KOPT-K1 (cell line): ENCODE data around the gene SAXO1.
A peak's percentile ranks its signal among the peaks of the same experiment; 100 is the strongest.

Experiments
- H3K27ac ChIP-seq: fragments of 200-600 bp; sonication (generic); 2 replicates; pipeline ENCODE4 v1.5.1; 2016; ENCODE audit warnings: antibody characterized with exemption, mild to moderate bottlenecking, low read depth, low read length; ENCODE audit not compliant: poor library complexity, severe bottlenecking
- H3K36me3 ChIP-seq: fragments of 200-600 bp; sonication (generic); 2 replicates; pipeline ENCODE4 v1.5.1; 2017; ENCODE audit warnings: antibody characterized with exemption, mild to moderate bottlenecking, low read length, moderate library complexity; ENCODE audit not compliant: insufficient read depth
- H3K9me3 ChIP-seq: fragments of 200-600 bp; sonication (generic); 2 replicates; pipeline ENCODE4 v1.5.1; 2017; ENCODE audit warnings: antibody characterized with exemption, low read length, mild to moderate bottlenecking; ENCODE audit not compliant: insufficient read depth, poor library complexity, severe bottlenecking

Gene SAXO1, protein sequence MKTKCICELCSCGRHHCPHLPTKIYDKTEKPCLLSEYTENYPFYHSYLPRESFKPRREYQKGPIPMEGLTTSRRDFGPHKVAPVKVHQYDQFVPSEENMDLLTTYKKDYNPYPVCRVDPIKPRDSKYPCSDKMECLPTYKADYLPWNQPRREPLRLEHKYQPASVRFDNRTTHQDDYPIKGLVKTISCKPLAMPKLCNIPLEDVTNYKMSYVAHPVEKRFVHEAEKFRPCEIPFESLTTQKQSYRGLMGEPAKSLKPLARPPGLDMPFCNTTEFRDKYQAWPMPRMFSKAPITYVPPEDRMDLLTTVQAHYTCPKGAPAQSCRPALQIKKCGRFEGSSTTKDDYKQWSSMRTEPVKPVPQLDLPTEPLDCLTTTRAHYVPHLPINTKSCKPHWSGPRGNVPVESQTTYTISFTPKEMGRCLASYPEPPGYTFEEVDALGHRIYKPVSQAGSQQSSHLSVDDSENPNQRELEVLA

DNA sequence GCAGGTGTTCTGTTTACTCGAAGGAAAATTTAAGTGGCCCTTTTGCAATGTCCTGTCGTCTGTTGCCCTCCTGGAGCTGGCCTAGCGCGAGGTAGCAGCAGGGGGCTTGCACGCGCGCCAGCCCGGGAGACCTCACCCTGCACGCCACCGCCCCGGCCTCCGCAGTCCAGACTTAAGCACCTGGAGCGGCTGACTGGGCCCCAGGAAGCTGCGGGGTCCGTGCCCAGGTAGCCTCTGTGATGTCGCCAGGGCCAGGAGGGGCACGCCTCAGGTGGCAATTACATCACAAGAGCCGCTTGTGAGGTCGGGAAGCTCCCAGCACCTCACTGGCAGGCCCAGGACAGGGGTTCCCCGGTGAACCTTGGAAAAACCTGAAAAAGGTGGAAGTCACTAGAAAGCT is at the start of gene SAXO1:
SAXO1 (minus strand) TSS at position 195 of the 400 bp plus-strand sequence. CDS start 301 bp downstream, outside the sequence.
- H3K36me3 ChIP-seq: no peaks in the 10 kb centered on the region
- H3K9me3 ChIP-seq: no peaks in the 10 kb centered on the region
- H3K27ac ChIP-seq: no peak within 1 kb of the TSS

DNA sequence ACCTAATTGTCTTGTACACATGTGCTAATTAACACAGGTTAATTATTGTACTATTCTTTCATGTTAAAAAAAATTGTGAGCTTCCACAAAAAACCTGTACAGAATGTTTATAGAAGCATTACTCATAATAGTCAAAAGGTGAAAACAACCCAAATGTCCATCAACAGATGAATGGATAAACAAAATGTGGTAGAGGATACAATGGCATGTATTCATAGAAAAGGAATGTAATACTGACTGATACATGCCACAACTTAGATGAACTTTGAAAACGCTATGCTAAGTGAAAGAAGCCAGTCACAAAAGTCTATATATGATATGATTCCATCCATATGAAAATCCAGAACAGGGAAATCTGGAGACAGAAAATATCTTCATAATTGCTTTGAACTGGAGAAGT is 41.8 kb upstream of the SAXO1 start:
- Histone ChIP-seq H3K27ac (no peak overlapping the region), H3K36me3 (peaks cover 100% of the 10 kb centered on the region), H3K9me3 (peaks cover 23% of the 10 kb centered on the region)

DNA sequence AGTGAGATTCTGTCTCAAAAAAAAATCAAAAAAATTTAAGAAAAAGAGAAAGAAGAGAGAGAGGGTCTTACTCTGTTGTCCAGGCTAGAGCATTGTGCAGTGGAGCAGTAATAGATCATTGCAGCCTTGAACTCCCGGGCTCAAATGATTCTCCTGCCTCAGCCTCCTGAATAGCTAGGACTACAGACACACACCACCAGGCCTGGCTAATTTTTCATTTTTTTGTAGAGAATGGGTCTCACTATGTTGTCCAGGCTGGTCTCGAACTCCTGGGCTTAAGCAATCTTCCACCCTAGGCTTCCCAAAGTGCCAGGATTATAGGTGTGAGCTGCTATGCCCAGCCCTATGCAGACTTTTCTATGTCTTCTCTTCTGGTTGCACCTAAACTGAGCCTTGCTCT is 41.2 kb upstream of the SAXO1 start:
- Histone ChIP-seq H3K9me3 (peaks cover 23% of the 10 kb centered on the region), H3K36me3 (peaks cover 100% of the 10 kb centered on the region), H3K27ac (no peak overlapping the region)

DNA sequence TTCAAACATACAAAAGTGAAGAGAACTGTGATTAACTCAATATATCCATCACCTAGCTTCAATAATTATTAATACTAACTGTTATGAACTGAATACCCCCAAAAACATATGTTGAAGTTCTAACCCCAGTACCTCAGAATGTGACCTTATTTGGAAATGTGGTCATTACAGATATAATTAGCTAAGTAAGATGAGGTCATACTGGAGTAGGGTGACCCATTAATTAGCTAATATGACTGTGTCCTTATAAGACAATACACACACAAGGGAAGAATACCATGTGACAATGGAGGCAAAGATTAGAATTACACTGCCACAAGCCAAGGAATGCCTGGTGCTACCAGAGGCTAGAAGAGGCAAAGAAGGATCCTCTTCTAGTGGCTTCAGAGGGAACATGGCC is 24.0 kb upstream of the SAXO1 start:
- Histone ChIP-seq H3K27ac (no peak overlapping the region), H3K36me3 (peaks cover 72% of the 10 kb centered on the region), H3K9me3 (no peaks in the 10 kb centered on the region)

DNA sequence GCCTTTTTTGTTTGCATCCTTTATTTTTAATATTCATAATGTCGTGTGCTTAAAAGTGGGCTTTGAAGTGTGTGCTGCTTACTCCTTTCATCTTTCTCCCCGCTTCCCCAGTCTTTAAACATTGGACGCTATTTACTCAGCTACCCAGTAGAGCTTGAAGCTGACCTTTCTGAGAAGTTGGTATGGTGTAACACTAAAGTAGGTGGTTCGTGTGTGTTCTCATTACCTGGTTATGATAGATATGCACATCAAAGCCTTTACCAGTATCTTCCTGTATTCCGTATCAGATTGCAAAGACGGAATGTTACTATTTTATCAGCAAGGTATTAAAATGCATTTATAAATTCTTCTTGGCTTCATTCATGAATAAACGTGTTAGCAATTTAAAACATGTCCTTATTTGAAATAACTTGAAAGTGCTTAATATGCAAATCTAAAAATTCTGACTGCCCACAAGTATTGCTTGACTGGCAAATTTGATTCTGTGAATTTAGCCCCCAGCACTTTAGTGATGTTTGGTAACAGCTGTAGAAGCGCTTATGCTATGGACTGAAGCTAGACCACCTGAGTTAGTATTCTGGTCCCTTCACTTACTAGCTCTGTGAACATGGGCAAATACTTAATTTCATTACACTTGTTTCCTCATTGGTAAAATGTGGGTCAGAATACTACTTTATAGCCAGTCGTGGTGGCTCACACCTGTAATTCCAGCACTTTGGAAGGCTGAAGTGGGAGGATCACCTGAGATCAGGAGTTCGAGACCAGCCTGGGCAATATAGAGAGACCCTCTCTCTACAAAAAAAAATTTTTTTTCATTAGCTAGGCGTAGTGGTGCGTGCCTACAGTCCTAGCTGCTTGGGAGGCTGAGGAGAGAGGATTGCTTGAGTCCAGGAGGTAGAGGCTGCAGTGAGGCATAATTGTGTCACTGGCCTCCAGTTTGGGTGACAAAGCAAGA is 17.9 kb upstream of the SAXO1 start:
- peak overlapping the region; percentile 89 for H3K27ac ChIP-seq
- H3K36me3 ChIP-seq: peaks cover 11% of the 10 kb centered on the region
- H3K9me3 ChIP-seq: no peaks in the 10 kb centered on the region

DNA sequence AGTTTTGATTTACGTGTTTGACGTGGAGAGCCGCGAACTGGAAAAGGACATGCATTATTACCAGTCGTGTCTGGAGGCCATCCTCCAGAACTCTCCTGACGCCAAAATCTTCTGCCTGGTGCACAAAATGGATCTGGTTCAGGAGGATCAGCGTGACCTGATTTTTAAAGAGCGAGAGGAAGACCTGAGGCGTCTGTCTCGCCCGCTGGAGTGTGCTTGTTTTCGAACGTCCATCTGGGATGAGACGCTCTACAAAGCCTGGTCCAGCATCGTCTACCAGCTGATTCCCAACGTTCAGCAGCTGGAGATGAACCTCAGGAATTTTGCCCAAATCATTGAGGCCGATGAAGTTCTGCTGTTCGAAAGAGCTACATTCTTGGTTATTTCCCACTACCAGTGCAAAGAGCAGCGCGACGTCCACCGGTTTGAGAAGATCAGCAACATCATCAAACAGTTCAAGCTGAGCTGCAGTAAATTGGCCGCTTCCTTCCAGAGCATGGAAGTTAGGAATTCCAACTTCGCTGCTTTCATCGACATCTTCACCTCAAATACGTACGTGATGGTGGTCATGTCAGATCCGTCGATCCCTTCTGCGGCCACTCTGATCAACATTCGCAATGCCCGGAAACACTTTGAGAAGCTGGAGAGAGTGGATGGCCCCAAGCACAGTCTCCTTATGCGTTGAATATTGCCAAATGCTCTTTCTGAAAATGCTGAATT is 17.1 kb upstream of the SAXO1 start:
- Histone ChIP-seq H3K9me3 (no peaks in the 10 kb centered on the region), H3K27ac (peak overlapping the region; percentile 89)

DNA sequence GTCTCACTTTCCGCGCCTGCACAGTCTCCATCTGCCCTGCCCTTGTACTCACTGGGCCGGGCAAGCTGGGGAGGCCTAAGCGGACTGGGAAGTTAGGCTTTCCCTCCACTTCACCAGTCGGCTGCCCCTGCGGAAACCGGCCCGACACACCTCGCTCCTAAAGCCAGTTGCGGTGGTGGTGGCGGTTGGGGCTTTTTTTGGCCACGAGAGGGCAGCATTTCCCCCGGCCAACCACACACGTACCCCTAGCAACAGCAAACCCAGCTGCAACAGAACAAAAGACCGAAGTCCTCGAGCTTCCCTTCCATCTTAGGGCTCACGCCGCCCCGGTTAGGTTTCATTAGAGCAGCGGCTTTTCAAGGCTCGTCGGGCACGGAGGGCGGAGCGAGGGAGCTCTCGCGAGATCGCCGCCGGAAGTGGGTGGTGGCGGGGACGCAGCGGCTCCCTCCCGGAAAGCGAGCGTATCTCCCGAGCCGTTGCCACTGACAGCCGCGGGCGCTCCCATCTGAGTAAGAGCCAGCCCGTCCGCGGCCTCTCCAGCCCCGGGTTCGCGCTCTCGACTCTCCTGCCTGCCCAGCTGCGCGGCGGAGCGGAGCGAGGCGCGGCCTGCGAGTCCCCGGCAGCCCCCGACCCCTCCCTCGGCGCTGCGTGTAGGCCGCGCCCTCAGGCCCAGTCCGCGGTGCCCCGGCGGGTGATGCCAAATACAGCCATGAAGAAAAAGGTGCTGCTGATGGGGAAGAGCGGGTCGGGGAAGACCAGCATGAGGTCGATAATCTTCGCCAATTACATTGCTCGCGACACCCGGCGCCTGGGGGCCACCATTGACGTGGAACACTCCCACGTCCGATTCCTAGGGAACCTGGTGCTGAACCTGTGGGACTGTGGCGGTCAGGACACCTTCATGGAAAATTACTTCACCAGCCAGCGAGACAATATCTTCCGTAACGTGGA is 16.2 kb upstream of the SAXO1 start, which contains the start of gene RRAGA:
RRAGA (plus strand) TSS at position 462 of the 951 bp plus-strand sequence; CDS start at position 695, 233 bp downstream.
- Histone ChIP-seq H3K36me3 (peaks cover 3% of the 10 kb centered on the region; the same call in 1 of the 2 replicates), H3K27ac (peak within 1 kb of the TSS; percentile 89)

More for the DNA sequence above, 17.1 kb upstream of the SAXO1 start:
- H3K36me3 ChIP-seq: peaks cover 6% of the 10 kb centered on the region; the same call in 1 of the 2 replicates

DNA sequence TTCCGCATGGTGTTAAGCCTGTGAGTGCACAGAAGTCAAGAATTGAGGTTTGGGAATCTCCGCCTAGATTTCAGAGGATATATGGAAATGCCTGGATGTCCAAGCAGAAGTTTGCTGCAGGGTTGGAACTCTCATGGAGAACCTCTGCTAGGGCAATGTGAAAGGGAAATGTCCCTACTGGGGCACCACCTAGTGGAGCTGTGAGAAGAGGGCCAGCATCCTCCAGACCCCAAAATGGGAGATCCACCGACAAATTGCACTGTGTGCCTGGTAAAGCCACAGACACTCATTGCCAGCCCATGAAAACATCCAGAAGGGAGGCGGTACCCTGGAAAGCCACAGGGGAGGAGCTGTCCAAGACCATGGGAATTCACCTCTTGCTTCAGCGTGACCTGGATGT is 3.6 kb upstream of the SAXO1 start:
- H3K36me3 ChIP-seq: no peaks in the 10 kb centered on the region
- no peak overlapping the region for H3K27ac ChIP-seq
- no peaks in the 10 kb centered on the region for H3K9me3 ChIP-seq

More for the DNA sequence above, 16.2 kb upstream of the SAXO1 start, which contains the start of gene RRAGA:
- H3K9me3 ChIP-seq: no peaks in the 10 kb centered on the region

DNA sequence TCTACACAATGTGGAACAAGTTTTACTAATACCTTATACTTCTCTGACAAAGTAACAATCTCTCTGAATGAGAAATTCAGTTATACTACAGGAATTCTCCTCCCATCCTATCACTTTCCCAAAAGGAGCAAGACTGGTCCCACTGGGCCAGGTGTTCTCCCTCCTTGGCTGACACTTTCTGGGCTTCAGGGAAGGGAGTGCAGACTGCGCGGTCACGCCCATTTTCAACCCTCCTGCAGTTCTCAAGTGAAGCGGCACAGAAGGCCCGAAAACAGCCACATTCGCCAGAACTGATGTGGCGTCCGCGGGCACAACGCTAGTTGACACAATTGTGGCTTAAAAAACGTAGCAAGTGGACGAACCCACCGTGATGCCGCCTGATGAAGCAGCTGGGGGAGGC is 603 bp downstream of the SAXO1 start:
- no peaks in the 10 kb centered on the region for H3K36me3 ChIP-seq
- no peaks in the 10 kb centered on the region for H3K9me3 ChIP-seq
- H3K27ac ChIP-seq: no peak overlapping the region

DNA sequence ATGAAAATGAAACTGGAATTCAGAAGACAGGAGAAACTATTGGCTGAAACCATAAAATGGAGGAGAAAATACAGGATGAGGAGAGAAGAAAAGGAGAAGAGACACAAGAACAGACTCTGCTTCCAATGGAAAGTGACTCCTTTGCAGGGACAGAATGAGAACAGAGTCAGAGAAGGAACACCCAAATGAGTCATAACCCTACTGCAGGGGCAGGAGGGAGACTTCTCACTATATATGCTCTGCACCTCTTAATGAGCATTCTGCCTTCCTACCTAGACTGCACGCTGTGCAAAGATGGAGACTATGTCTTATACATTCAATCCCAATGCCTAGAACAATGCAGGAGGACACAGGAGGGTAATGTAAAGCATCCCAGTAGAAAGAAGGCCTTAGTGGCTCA is 2.1 kb downstream of the SAXO1 start:
- Histone ChIP-seq H3K27ac (no peak overlapping the region), H3K36me3 (no peaks in the 10 kb centered on the region)

DNA sequence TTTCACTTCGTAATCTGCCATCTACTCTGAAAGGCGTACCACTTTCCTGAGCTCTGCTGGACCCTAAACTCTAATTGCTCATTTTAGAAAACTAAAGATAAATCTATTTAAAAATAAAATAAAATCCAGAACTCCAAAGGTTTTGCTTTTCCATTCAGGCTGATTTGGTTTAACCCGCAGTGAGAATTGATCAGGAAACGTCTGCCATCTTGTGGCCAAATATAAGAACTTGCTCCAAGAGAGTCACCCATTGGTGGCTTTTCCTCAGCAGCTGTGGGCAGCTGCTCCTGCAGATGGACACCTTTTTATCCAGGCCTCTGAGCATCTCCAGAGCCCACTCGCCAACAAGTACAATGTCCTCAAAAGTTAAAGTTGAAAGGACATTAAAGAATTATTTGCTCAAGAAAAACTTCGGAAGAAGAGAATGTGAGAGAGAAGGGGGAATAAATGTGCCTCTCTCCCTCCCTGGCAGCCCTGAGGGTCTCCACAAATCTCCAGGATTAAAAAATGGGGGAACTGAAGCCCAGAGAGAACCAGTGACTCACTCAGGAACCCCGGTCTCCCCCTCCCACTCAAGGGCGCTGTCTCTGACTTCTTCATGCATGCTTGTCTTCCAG is 4.1 kb downstream of the SAXO1 start:
- H3K9me3 ChIP-seq: no peaks in the 10 kb centered on the region
- no peaks in the 10 kb centered on the region for H3K36me3 ChIP-seq
- no peak overlapping the region for H3K27ac ChIP-seq

More for the DNA sequence above, 2.1 kb downstream of the SAXO1 start:
- no peaks in the 10 kb centered on the region for H3K9me3 ChIP-seq

DNA sequence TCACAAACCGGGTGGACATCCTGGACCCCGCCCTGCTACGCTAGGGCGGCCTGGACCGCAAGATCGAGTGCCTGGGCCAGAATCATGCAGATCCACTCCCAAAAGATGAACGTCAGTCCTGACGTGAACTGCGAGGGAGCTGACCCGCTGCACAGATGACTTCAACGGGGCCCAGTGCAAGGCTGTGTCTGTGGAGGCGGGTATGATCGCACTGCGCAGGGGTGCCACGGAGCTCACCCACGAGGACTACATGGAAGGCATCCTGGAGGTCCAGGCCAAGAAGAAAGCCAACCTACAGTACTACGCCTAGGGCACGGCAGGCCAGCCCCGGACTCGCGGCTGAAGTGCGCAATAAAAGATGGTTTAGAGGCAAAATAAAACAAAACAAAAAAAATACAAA is 5.2 kb downstream of the SAXO1 start:
- Histone ChIP-seq H3K9me3 (no peaks in the 10 kb centered on the region), H3K27ac (no peak overlapping the region), H3K36me3 (no peaks in the 10 kb centered on the region)

DNA sequence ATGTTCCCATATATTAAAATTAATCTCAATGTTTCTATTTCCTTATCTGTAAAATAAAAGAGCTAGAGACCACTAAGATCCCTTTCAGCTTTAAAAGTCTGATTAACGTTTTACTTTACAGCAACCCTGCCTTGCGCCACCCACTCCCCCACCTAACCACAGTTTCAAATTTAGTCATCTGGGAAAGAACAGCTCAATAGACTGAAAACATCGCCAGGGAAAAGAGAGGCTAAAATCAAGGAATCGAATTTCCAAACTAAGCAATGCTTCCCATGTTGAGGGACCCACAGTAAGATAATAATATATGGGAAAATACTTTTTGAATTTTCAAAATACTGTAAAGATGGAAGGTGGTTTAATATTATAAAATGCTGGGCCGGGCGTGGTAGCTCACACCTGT is 6.6 kb downstream of the SAXO1 start:
- Histone ChIP-seq H3K27ac (no peak overlapping the region), H3K36me3 (no peaks in the 10 kb centered on the region), H3K9me3 (no peaks in the 10 kb centered on the region)
